HG03521 (cell line): ENCODE results near the gene HOXD10.

Experiments used
- ATAC-seq: cut with Tn5 transposase; IDR thresholded peaks from one replicate; pipeline ENCODE4 v1.9.1; 2021; ENCODE audit warnings: mild to moderate bottlenecking, moderate library complexity; ENCODE audit not compliant: unreplicated experiment

Gene HOXD10

GRCh38 chr2:176148751-176149421 is 32.3 kb downstream of the HOXD10 start:
- ATAC-seq, result no peak

GRCh38 chr2:176149481-176149938 is 32.9 kb downstream of the HOXD10 start:
- no peak for ATAC-seq

- no peak for ATAC-seq
These were observed 33.5 kb downstream of the HOXD10 start for GRCh38 chr2:176149939-176150583.

GRCh38 chr2:176150584-176151441 is 34.2 kb downstream of the HOXD10 start:
- no peak for ATAC-seq

GRCh38 chr2:176151442-176152287 is 35.1 kb downstream of the HOXD10 start, which contains the start of gene HOXD4:
HOXD4 (plus strand) TSS chr2:176151550; CDS start chr2:176151634, 84 bp downstream.
- no peak for ATAC-seq

- no peak for ATAC-seq
These were observed 36.0 kb downstream of the HOXD10 start for GRCh38 chr2:176152350-176153181.

GRCh38 chr2:176154576-176155252 is 38.1 kb downstream of the HOXD10 start:
- ATAC-seq, result no peak

GRCh38 chr2:176155356-176156044 is 38.9 kb downstream of the HOXD10 start:
- ATAC-seq, result no peak

GRCh38 chr2:176156301-176156806 is 39.8 kb downstream of the HOXD10 start:
- no peak for ATAC-seq

- ATAC-seq, result no peak
These were observed 40.4 kb downstream of the HOXD10 start, which contains the start of gene HOXD3 for GRCh38 chr2:176156807-176157498. HOXD3 (plus strand) TSS chr2:176157307; CDS start chr2:176169115, 11,808 bp downstream.

DNA sequence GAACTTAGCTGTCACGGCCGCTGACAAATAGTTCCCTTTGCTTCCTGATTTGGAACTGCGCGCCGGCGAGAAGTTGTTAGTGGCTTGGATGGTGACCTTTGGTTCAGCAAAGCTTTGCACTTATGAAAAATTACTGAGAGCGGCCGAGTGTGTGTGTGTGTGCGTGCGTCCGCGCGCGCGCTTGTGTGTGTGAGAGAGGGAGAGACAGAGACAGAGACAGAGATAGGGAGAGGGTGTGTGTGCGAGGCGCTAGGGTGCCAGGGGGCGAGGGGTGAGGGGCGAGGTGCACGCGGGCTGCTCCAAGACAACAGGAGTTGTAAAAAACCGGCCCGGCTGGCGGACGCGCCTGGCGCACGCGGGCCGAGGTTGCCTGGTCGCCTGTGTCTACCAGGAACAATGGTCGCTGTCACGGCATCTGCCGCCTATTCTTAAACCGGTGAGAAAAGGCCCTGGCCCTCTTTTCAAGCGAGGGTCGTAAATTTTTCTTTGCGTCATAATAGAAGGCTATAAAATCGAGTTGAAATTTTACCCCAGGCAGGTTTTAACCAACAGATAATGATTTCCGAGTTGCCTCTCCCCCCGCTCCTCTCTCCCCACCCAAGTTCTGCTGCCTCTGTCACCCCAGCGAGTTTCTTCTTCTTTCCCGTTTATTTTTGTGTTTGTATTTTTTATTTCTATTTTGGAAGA is 41.1 kb downstream of the HOXD10 start:
- ATAC-seq, result no peak

DNA sequence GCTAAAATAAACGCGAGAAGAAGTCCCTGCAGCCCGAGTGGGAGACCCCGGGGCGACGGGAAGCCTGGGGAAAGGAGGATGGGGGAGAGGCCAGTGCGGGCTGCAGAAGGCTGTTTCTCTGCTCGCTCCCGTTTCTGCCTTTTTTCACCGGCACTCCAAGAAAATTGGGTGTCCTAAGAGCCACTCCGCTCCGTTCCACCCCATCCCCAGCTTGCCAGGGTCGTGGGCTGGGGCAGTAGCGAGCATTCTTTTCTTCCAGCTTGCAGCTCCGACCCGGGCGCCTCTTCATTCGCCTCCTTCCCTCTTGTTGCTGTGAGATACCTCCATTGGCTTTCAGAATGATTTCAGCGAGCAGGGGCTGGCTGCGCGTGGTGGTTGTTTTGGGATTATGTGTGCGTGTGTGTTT is 41.6 kb downstream of the HOXD10 start:
- no peak for ATAC-seq

DNA sequence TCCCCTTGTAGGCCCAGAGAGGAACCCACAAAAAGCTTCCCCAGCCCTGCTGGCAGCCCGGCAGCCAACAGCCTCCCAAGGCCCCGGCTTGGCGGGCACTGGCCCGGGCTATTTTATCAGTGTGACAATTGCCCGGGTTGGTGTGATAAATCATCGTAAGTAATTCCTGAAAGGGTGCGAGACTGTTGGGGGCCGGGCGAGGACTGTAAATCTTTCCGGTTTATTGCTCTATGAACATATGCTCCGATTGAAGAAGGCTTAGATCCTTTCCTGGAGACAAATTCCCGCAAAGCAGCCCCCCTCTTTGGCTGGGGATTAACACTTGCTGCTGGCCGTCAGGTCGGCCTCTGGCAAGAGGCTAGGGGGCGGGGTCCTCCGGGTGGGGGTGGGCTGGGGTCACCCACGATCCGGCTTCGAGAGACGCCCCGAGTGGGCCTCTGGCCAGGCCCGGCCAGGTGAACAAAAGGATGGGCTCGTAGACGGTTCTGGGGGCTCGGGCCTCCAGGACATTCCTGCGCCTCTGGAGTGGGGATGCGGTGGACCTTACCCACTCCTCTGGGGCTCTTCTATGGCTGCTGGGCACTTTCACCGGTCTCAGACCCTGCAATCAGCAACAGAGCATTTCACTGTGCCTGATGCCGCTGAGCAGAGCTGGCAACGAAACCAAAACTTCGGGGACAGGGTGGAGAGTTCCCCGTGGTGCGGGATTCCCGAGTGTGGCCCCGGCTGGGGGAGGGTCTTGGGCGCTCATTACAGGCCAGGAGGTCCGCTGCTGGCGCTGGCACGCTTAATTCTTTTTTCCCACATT is 42.5 kb downstream of the HOXD10 start:
- no peak for ATAC-seq

GRCh38 chr2:176159663-176160250 is 43.2 kb downstream of the HOXD10 start:
- ATAC-seq, result no peak

- no peak for ATAC-seq
These were observed 43.8 kb downstream of the HOXD10 start for GRCh38 chr2:176160251-176160985.
